Measurements from ENCODE around the gene GALNT7. TPM values are rescaled to one million over a fixed set of nuclear protein-coding genes. Genes with fewer than 3 reads are reported as not detected.

The GALNT7 gene
- total RNA-seq, 1 donor from 2014 or later, result 67.8 TPM

DNA sequence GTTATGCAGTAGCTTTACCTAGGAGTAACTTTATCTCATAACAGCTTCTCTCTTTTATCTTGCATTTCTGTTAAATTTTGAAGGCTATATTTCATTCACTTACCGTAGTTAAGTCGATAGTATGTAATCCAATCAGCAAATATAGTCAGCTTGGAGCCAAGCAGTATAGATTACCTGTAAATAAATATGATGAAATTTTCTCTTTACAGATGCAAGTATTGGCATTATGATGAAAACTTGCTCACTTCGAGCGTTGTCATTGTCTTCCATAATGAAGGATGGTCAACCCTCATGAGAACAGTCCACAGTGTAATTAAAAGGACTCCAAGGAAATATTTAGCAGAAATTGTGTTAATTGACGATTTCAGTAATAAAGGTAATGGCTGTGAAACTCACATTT lies 123.3 kb downstream of the GALNT7 start:
- Mint-ChIP-seq H3K36me3 (ENCODE audit: insufficient read depth) (peaks cover 3% of the 10 kb centered on the region), H3K4me1 (ENCODE audit: low read depth) (peaks cover 26% of the 10 kb centered on the region), H3K27ac (no peak overlapping the region), H3K9me3 (ENCODE audit: low read depth) (no peaks in the 10 kb centered on the region), H3K27me3 (no peaks in the 10 kb centered on the region), H3K4me3 (ENCODE audit: low read depth) (no peak overlapping the region)
- DNase-seq (ENCODE audit: low spot score, unreplicated experiment), result no peak
- TF ChIP-seq CTCF (IDR thresholded peaks at IDR 0.05; ENCODE audit: unreplicated experiment), result no peak

- Mint-ChIP-seq H3K36me3 (ENCODE audit: insufficient read depth) (no peaks in the 10 kb centered on the region), H3K4me1 (ENCODE audit: low read depth) (peaks cover 32% of the 10 kb centered on the region), H3K27me3 (no peaks in the 10 kb centered on the region), H3K27ac (no peak overlapping the region), H3K4me3 (ENCODE audit: low read depth) (no peak overlapping the region), H3K9me3 (ENCODE audit: low read depth) (no peaks in the 10 kb centered on the region)
- no peak for TF ChIP-seq CTCF (IDR thresholded peaks at IDR 0.05; ENCODE audit: unreplicated experiment)
- DNase-seq (ENCODE audit: low spot score, unreplicated experiment), result no peak
These were observed 125.1 kb downstream of the GALNT7 start for GRCh38 chr4:173293663-173294062.

DNA sequence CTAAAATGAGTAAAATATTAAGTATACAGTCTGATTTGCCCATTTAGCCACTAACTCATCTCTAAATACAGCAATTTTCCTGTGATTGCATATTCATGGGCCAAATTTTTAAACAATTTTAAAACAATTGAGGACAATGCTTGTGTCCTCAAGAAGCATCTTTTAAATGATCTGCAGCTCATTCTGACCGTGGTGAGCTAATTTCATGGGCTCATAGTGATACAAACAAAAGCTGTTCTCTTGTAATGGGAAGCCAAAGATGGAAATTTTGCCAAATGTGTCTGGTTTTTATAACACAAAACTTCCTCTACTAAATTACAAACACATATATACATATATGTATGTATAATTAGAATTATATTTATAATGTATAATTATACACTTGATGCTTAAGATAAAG lies 125.8 kb downstream of the GALNT7 start:
- no peaks in the 10 kb centered on the region for H3K9me3 Mint-ChIP-seq (ENCODE audit: low read depth)
- no peak overlapping the region for H3K4me3 Mint-ChIP-seq (ENCODE audit: low read depth)
- no peak for TF ChIP-seq CTCF (IDR thresholded peaks at IDR 0.05; ENCODE audit: unreplicated experiment)
- H3K27ac Mint-ChIP-seq, result no peak overlapping the region
- no peaks in the 10 kb centered on the region for H3K27me3 Mint-ChIP-seq
- DNase-seq (ENCODE audit: low spot score, unreplicated experiment), result no peak
- no peaks in the 10 kb centered on the region for H3K36me3 Mint-ChIP-seq (ENCODE audit: insufficient read depth)
- peaks cover 28% of the 10 kb centered on the region for H3K4me1 Mint-ChIP-seq (ENCODE audit: low read depth)

DNA sequence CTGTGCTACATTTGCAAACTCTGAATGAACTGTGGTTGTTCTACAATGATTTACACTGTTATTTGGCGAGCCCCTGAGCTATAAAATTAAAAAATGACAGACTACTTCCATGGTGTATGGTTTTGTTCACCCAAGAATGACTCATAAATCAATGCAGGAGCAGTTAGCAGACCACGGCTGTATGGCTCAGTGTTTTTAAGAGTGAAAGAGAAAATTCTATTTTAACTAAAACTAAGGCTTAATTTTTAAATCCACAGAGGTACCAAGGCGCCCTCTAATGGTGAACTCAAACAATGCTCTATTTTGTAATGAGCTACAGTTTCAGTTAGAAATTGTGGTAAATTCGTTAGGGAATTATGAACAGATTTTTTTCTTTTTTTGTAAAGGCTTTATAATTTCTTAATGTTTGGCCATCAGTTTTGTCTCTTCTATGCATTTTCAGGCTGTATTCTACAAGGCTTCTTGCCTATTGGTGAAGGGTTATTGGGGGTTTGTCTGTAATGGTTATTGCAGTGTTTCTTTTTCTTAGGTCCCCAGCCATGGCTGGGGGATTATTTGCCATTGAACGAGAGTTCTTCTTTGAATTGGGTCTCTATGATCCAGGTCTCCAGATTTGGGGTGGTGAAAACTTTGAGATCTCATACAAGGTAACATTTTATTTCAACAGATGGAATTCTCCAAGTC lies 133.0 kb downstream of the GALNT7 start:
- no peaks in the 10 kb centered on the region for H3K27me3 Mint-ChIP-seq
- DNase-seq (ENCODE audit: low spot score, unreplicated experiment), result no peak
- peaks cover 20% of the 10 kb centered on the region for H3K36me3 Mint-ChIP-seq (ENCODE audit: insufficient read depth)
- peaks cover 6% of the 10 kb centered on the region for H3K9me3 Mint-ChIP-seq (ENCODE audit: low read depth)
- peak; percentile 85 for TF ChIP-seq CTCF (IDR thresholded peaks at IDR 0.05; ENCODE audit: unreplicated experiment)
- no peak overlapping the region for H3K4me3 Mint-ChIP-seq (ENCODE audit: low read depth)
- H3K4me1 Mint-ChIP-seq (ENCODE audit: low read depth), result peaks cover 11% of the 10 kb centered on the region
- H3K27ac Mint-ChIP-seq, result no peak overlapping the region

GRCh38 chr4:173307778-173308177 lies 139.2 kb downstream of the GALNT7 start:
- DNase-seq (ENCODE audit: low spot score, unreplicated experiment), result no peak
- Mint-ChIP-seq H3K36me3 (ENCODE audit: insufficient read depth) (peaks cover 29% of the 10 kb centered on the region), H3K27ac (no peak overlapping the region), H3K4me3 (ENCODE audit: low read depth) (no peak overlapping the region), H3K4me1 (ENCODE audit: low read depth) (no peaks in the 10 kb centered on the region), H3K9me3 (ENCODE audit: low read depth) (peaks cover 10% of the 10 kb centered on the region), H3K27me3 (no peaks in the 10 kb centered on the region)
- no peak for TF ChIP-seq CTCF (IDR thresholded peaks at IDR 0.05; ENCODE audit: unreplicated experiment)

Data from progenitor cell of endocrine pancreas (in vitro differentiated cells).